LoVo (cell line): ENCODE measurements around the gene TMEM255B.
"Not testable (repeated sequence)": the region's sequence is repeated elsewhere in the genome, so short reads cannot be mapped to it uniquely, and the experiment has no call there.

Experiments used
- DNase-seq: peaks from one replicate; pipeline ENCODE4 v3.0.0-alpha.2; 2016; ENCODE audit warnings: low spot score

The TMEM255B gene

DNA sequence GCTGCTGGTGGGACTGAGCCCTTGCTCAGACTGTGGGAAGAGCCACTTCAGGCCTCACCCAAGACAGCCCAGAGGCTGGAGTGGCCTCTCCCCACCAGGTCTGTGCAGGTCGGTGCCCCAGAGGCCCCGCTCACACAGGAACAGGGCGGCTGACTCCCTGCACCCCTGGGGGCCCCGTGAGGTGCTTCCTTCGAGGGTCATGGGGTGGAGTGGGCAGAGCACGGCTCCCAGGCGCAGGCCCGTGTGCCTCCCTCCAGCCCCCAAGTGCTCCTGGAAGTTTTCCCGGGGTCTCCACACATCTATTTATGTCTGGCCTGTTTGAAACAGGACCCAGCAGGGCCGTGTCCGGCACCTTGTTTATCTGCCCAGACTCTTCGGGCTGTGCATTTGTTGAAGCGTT is 9.5 kb upstream of the TMEM255B start:
- no peak for DNase-seq

DNA sequence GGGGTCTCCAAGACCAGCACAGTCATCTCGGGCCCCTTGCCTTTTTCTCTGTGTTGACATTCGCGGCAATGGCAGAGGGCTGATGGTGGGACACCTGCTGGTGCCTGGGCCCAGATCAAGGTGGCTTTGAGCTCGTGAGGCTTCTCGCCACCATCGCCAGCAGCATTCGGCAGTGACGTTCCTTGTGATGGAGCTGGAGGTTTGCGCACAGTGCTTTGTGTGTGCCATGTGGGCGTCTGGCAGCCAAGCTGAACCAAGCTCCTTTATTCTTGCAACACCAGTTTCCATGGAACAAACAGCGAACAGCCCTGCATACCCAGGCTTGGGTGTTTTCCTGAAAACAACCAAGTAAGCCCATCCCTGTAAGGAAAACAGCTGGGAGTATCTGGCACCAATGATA is 9.1 kb upstream of the TMEM255B start:
- no peak for DNase-seq

DNA sequence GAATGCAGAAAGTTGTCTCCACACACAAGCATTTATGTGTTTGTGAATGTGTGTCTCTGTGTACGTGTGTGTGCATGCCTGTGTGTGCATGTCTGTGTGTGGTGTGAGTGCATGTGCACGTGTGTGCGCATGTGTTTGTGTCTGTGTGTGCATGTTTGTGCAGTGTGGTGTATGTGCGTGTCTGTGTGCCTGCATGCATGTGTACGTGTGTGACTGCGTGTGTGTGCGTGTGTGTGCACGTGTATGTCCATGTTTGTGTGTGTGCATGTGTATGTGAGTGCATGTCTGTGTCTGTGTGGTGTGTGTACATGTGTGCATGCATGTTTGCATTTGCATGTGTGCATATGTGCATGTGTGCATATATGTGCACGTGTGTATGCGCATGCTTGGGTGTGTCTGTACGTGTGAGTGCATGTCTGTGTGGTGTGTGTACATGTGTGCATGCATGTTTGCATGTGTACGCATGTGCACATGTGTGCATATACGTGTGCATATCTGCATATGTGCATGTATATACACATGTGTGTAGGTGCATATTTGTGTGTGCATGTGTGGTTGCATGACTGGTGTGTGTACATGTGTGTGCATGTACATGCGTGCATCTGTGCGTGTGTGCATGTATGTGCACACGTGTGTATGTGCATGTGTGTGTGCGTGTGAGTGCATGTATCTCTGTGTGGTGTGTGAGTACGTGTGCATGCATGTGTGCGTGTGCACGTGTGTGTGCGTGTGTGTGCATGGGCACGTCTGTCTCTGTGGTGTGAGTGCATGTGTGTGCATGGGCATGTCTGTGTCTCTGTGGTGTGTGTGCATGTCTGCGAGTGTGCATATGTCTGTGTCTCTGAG is 8.2 kb upstream of the TMEM255B start:
- no peak for DNase-seq

DNA sequence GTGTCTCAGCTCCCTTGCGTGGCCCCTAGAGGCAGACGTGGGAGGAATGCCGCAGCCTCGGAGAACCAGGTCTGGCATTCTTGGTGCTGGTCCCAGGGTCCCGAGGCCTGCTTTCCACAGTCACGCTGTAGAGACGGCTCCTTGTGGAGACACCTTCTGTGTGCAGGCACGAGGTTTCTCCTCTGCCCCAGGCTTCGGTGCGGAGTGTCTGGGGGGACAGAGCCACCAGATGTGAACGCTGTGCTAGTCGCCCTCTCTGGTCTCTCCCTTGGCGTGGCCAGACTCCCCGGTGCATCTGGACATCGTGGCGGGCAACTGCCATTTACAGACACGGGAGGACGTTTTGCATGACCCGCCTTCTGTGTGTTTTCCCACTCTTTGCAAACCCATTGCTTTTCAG is 7.5 kb upstream of the TMEM255B start:
- no peak for DNase-seq

DNA sequence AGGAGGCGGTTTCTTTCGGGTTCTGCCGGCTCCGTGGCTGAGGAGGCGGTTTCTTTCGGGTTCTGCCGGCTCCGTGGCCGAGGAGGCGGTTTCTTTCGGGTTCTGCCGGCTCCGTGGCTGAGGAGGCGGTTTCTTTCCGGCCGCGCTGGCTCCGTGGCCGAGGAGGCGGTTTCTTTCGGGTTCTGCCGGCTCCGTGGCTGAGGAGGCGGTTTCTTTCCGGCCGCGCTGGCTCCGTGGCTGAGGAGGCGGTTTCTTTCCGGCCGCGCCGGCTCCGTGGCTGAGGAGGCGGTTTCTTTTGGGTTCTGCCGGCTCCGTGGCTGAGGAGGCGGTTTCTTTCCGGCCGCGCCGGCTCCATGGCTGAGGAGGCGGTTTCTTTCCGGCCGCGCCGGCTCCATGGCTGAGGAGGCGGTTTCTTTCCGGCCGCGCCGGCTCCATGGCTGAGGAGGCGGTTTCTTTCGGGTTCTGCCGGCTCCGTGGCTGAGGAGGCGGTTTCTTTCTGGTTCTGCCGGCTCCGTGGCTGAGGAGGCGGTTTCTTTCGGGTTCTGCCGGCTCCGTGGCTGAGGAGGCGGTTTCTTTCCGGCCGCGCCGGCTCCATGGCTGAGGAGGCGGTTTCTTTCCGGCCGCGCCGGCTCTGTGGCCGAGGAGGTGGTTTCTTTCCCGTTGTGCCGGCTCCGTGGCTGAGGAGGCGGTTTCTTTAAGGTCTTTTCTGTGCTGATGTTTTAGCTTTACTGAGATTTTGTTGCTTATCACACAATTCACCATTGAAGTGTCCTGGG is 6.6 kb upstream of the TMEM255B start:
- DNase-seq, result not testable (repeated sequence)

DNA sequence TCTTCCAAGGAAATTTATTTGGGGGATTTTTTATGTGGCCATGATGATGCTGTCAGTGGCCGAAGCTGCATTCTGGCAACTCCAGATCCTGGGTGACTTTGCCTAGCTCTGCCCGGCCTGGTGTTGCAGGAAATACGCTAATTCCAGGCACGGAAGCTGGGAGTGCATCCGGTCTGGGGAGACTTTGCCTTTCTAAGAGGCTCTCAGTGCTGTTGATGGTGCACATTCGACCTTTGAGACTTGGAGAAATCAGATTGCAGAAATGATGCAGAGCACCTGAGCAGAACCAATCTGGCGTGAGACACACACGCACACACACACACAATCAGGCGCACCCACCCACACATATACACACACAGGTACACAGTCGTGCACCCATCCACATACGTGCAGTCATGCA is 5.9 kb upstream of the TMEM255B start:
- DNase-seq, result no peak

DNA sequence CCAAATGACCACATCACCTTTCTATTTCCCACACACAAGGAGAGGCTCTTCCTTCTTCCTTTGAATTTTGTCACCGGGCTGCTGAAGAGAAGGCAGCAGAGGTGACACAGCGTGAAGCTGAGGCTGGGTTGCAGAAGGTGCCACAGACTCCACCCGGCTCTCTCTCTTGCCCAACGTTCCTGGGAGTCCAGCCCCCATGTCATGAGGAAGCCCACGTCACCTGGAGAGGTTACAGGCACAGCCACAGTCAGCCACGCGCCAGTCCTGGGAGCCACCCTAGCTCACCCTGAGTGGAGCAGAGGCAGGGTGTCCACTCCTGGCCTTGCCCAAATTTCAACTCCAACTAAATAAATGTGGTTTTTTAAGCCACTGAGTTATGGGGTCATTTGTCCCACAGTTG is 4.8 kb upstream of the TMEM255B start:
- DNase-seq, result no peak

DNA sequence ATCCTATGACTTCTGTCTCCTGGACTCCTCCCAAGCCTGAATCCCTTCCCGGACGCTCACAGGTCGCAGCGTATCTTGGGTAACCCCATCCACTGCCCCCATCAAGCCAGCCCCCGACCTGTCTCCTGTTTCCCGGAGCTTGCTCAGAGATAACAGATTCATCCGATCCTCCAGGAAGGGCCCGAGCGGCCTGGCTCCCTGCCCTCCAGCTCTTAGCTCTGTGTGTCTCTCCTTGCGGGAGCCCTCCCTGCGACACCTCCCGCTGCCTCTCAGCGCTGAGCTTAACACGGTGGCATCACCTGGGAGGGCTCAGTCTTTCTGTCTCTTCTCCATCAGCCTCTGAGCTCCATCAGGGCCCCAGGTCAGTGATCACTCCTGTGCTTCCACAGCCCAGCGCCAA is 4.3 kb upstream of the TMEM255B start:
- no peak for DNase-seq

DNA sequence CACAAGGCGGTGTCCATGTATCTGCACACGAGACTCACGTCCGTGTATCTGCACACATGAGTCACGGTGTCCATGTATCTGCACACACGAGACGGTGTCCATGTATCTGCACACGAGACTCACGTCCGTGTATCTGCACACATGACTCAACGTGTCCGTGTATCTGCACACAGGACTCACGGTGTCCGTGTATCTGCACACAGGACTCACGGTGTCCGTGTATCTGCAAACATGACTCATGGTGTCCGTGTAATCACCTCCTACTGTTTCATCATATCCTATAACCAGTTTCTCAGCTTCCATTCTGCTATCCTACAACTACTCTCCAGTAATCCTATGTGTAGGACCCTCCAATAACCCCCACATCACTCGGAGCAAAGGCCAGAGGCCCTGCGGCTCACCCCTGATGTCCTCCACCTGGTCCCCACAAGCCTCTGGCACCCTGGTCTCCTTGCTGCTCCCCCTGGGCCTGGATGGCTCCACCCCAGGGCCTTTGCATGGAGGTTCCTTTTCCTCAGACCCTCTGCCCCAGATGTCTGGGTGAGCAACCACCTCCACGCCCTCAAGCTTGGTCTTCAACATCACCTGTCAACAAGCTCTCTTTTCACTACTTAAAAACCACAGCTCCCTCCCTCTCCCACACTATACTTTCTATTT is 2.5 kb upstream of the TMEM255B start:
- no peak for DNase-seq

DNA sequence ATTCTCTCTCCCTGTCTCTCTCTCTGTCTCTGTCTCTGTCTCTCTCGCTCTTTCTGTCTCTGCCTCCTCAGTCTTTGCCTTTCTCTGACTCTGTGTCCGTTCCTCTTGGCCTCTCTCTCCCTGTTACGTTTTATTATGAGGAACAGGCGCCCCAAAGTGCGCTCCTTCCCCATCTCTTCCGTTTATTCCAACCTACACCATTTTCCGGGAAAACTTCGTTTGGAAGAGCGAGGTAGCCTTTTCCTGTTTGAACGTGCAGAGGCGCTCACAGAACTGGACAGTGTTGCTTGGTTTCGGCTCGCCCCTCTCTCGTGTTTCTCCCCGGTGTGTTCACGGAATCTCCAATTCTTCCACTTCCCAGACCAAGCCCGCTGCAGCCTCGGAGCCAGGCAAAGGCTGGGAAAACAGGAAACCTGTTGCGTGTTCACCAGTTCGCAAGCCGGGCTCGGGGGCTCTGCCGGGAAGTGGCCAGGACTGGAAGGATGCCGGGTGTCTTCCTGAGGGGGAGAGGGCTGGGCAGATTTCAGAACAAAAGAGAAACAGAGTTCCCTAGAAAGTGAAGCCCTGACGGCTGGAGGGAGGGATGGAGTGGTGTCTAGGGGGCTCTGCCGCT is 605 bp downstream of the TMEM255B start:
- no peak for DNase-seq

DNA sequence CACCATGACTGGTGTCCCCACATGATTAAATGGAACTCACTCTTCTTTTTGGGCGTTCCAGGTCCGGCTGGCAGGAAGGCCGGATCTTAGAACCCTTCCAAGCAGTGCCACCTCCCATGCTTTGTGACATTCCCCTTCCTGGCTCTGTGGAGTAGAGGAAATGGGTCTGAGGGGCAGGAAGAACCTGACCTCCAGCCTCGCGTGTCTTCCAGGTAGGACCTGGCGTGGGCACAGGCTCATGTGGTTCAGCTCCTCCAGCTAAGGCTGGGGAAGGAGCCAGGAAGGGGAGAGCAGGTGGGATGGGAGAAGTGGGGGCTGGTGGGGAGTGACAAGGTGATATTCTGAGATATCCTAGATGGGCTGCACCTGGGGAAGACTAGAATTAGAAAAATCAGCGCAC is 2.1 kb downstream of the TMEM255B start:
- no peak for DNase-seq

DNA sequence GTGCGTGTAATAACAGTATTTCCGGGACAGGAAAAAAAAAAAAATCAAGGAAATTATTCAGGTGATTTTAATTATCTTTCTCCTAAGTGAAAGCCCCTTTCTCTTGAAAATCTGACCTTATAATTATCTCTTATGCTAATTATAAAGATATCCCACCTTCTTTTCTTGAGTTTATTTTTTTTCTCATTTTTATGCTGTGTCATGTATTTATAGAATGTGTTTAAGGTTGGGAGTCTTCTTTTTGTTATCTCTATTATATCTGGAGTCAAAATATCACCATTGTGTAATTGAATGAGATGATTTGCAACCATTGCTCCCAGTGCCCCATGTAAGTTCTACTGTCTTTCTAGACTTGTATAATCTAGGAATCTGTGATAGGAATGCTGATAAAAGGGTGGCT is 3.0 kb downstream of the TMEM255B start:
- no peak for DNase-seq

DNA sequence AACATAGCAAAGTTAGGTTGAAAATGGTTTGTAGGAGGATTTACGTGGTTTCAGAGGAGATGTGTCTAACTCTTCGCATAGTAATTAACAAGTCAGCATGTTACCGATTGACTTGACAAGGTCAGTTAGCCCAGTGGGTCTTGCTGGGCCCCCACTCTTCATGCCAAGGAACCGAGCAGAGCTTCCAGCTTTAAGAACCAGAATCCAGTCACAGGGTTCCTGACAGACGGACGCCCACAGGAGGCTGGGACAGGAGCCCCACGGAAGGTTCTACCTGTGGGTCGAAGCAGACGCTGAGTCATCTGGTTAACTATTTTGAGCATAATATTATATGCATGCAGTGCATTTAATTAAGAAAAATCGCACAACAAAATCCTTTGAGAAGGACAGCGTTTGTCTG is 3.5 kb downstream of the TMEM255B start:
- no peak for DNase-seq

DNA sequence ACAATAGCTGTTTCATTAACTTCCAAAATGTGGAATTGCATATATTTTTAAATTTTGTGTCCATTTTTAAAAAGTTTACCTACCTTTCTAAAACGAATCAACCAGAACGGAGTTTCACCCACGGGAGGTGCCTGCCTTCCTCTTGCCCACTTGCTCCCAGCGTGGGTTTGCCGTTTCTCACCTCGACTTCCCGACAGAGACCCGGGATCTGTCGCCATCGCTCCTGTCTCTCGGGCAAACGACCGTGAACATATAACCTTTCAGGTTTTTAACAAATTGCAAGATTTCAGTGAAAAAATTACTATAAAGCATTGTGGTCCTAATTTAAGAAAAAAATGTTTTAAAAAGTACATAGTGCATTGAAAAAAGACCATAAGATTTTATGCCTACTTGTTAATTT is 4.2 kb downstream of the TMEM255B start:
- no peak for DNase-seq

DNA sequence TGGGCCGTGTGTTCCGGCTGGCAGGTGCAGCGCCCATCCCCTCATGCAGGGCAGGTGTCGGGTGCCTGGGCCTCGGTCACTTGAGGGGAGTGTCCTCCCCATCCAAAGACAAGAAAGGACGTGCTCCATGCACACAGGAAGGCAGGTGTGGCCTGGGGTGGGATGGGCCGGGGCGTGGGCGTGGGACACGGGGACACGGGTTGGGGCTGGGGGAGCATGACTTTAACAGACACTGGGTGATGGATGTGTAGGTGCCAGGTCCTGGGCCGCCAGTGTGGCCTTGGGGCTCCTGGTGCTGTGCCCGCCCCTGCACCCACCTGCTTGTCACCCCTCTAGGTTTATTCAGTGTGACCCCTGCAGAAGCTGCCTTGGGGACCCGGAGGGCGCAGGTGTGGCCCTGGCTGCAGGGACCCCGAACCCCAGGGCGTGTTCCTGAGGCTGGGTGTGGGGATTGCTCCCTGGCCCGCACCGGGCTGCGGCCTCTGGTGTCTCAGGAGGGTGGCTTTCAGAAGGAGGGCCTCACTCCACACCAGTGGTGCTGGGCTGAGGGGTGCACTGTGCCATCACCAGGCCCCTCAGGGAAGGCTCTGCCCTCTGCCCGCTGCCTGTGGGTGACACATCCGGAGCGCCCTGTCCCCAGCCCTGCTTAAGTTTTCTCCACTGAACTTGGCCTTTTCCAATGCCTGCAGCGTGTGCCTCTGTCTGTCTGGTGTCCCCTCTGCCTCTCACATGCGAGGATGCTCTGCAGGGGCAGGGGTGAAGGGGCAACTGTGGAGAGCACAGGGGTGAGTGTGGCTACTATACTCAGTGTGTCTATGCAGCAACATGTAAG is 5.2 kb downstream of the TMEM255B start:
- no peak for DNase-seq

DNA sequence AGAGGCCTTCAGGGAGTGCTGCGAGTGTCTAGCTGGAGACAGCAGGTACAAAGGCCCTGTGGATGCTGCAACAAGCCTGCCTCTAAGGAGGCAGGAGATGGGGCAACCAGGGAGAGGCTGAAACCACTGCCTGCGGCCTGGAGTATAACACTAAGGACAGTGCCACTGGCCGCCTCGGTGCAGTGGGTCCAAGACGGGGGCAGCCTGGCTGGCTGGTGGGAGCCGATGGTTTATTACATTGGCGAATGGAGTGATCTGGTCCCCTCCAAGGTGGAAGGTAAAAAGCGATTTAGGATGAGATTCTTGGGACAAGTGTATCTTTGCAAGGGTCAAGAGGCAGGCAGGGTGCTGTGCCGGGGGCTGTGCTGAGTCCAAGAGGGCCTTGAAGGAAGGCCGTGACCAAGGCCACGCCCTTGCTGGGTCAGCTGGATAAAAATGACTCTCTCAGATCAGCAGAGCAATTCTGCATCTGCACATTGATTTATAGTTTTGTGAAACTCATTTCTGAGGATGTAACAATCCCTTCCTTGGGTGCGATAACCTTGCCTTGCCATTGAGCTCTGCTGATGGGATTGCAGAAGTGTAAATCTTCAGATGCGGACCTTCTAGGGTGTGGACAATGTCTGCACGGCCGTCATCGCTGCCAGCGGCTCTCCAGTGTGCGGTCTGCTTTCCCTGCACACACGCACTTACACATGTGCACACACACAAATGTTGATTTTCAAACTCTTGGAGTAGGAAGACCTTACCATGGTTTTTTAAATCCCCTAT is 6.0 kb downstream of the TMEM255B start:
- DNase-seq, result no peak

DNA sequence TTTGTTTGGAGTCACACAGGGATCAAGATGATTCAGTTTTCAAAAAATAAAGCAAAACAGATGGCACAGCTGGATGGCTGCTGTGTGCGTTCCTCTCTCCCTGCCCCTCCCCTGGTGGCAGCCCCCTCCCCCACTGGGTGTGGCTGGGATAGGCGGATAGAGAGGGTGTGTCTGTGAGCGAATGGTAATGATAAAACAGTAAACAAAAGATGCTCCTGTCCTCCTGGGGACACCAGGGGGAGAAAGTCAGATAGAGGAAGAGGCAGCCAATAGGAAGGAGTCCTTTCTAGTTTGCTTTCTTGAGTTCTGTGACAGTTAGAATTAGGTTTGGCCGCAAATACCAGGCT is 6.5 kb downstream of the TMEM255B start:
- no peak for DNase-seq

DNA sequence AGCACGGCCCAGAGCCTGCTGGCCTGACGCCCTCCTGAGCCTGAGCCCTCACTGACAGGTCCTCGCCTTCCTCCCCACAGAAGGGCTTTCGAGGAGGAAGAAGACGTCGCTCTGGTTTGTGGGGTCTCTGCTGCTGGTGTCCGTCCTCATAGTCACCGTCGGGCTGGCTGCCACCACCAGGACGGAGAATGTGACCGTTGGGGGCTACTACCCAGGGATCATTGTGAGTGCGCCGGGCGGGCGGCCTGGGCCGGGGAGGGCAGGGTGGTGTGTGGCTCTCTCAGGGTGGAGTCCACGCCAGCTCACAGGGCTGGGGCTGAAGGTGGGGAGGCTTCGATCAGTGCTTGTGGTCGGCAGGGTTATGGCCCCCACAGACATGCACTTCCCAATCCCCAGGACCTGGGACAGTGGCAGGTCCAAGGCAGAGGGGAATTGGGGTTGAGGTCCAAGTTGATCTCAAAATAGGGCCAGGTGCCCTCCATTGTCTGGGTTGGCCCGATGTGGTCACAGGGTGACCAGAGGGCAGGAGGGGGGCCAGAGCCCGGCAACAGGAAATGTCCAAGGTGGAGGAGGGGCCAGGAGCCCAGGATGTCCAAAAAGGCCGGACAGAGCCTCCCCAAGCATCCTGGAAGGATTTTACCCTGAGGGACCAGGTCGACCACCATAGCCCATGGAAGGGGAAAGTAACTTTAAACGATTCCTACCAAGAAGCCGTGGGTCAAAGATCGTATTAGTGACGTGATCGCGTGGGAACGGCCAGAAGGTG is 7.2 kb downstream of the TMEM255B start:
- no peak for DNase-seq

DNA sequence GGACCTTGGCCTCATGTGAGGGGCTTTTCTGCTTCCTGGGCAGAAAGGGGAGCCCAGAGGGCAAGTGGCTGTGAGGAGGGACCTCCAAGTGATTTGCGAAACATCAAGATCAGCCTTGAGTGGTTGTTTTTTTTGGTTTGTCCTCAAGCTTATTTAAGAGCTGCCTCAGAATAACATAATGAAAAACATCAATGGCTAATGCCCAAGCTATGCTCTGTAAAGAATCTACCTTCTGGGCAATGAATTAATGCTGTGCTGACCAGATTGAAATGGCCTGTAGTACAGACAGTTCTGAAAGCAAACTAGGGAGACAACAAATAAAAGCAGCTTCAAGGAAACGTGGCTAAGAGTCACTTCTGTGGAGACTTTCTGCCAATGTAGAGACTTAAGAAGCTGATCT is 8.3 kb downstream of the TMEM255B start:
- no peak for DNase-seq
